HL-60 (cell line): ENCODE measurements around the gene LHFPL6.

Experiments
- GABPA ChIP-seq: IDR thresholded peaks from 2 replicates; pipeline ENCODE4 v1.6.1; 2012; ENCODE audit warnings: low read depth
- POLR2AphosphoS5 ChIP-seq: IDR thresholded peaks from 2 replicates; pipeline ENCODE4 v1.6.1; 2012; ENCODE audit warnings: low read depth
- SPI1 ChIP-seq: IDR thresholded peaks from 2 replicates; pipeline ENCODE4 v1.6.1; 2012; ENCODE audit warnings: low read depth, mild to moderate bottlenecking, borderline replicate concordance
- TF ChIP-seq, protein P1 (sequence below): IDR thresholded peaks from one replicate; pipeline ENCODE4 v1.5.1; 2011; ENCODE audit warnings: low read length, control low read depth, inconsistent platforms; ENCODE audit not compliant: insufficient read depth
- TF ChIP-seq, protein P2 (sequence below): IDR thresholded peaks from 2 replicates; pipeline ENCODE4 v1.6.1; 2012; ENCODE audit warnings: low read depth; ENCODE audit not compliant: insufficient replicate concordance

DNA sequence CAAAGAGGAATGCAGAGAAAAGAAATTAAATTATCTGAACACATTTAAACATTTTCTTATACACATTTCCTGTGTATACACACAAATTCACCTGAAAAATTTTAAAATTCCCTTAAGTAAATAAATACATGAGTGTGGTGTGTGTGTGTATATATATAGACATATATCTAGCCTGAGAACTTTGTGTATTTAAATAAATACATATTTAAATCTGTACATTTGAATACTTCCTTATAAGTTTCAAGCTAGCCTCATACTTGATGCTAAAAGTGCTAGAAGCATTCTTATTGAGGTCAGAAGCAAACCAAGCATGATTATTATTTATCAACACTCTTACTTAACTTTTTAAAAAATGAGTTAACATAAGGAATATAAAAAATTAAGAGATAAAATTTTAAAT lies 304.0 kb downstream of the LHFPL6 start:
- TF ChIP-seq, protein P1, sequence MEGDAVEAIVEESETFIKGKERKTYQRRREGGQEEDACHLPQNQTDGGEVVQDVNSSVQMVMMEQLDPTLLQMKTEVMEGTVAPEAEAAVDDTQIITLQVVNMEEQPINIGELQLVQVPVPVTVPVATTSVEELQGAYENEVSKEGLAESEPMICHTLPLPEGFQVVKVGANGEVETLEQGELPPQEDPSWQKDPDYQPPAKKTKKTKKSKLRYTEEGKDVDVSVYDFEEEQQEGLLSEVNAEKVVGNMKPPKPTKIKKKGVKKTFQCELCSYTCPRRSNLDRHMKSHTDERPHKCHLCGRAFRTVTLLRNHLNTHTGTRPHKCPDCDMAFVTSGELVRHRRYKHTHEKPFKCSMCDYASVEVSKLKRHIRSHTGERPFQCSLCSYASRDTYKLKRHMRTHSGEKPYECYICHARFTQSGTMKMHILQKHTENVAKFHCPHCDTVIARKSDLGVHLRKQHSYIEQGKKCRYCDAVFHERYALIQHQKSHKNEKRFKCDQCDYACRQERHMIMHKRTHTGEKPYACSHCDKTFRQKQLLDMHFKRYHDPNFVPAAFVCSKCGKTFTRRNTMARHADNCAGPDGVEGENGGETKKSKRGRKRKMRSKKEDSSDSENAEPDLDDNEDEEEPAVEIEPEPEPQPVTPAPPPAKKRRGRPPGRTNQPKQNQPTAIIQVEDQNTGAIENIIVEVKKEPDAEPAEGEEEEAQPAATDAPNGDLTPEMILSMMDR: no peak
- TF ChIP-seq GABPA (no peak), POLR2AphosphoS5 (no peak), SPI1 (no peak)
- TF ChIP-seq, protein P2, sequence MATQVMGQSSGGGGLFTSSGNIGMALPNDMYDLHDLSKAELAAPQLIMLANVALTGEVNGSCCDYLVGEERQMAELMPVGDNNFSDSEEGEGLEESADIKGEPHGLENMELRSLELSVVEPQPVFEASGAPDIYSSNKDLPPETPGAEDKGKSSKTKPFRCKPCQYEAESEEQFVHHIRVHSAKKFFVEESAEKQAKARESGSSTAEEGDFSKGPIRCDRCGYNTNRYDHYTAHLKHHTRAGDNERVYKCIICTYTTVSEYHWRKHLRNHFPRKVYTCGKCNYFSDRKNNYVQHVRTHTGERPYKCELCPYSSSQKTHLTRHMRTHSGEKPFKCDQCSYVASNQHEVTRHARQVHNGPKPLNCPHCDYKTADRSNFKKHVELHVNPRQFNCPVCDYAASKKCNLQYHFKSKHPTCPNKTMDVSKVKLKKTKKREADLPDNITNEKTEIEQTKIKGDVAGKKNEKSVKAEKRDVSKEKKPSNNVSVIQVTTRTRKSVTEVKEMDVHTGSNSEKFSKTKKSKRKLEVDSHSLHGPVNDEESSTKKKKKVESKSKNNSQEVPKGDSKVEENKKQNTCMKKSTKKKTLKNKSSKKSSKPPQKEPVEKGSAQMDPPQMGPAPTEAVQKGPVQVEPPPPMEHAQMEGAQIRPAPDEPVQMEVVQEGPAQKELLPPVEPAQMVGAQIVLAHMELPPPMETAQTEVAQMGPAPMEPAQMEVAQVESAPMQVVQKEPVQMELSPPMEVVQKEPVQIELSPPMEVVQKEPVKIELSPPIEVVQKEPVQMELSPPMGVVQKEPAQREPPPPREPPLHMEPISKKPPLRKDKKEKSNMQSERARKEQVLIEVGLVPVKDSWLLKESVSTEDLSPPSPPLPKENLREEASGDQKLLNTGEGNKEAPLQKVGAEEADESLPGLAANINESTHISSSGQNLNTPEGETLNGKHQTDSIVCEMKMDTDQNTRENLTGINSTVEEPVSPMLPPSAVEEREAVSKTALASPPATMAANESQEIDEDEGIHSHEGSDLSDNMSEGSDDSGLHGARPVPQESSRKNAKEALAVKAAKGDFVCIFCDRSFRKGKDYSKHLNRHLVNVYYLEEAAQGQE: no peak
